Activated CD8-positive, alpha-beta memory T cell treated with anti-CD3 and anti-CD28 coated beads, Interleukin-2, amount 50 U/mL, for 24 hours (primary cell): ENCODE data around the gene RUBCNL.

Experiments used
- DNase-seq: peaks from one replicate; pipeline ENCODE4 v3.0.0-alpha.2; 2020; ENCODE audit errors: extremely low read depth

RUBCNL gene

GRCh38 chr13:46340631-46341111, 46.4 kb downstream of the RUBCNL start:
- no peak for DNase-seq

DNA sequence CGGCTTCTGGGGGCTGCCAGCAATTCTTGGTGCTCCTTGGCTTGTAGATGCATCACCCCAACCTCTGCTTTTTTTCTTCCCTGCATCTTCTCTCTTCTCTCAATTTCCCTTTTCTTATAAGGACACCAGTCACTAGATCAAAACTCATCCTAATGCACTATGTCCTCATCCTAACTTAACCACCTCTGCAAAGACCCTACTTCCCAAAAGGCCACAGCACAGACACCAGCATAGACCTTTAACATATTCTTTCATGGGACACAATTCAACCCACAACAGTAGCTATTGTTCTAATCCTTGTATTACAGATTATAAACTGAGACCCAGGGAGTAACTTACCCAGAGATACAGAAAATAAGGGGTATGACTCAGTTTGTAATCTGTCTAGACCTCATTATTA, 47.0 kb downstream of the RUBCNL start:
- no peak for DNase-seq

- no peak for DNase-seq
Measured at GRCh38 chr13:46339035-46339666, 47.9 kb downstream of the RUBCNL start.

DNA sequence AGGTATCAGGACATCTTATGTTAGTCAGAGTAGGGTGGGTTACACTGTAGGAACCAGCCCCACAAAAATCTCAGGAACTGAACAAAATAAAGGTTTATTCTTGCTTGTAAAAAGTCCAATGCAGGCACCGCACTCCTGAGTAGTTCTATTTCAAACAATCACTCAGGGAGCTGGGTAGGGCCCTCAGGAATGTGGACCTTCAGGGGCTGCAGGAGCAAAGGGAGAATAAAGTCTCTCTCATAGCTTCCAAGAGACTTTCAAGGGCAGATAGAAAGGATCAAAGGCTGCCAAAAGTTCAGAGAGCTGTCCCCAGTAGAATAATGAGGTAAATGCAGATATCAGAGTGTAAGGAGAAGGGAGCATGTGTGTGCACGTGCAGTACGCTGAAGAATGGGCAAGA, 49.4 kb downstream of the RUBCNL start:
- no peak for DNase-seq

DNA sequence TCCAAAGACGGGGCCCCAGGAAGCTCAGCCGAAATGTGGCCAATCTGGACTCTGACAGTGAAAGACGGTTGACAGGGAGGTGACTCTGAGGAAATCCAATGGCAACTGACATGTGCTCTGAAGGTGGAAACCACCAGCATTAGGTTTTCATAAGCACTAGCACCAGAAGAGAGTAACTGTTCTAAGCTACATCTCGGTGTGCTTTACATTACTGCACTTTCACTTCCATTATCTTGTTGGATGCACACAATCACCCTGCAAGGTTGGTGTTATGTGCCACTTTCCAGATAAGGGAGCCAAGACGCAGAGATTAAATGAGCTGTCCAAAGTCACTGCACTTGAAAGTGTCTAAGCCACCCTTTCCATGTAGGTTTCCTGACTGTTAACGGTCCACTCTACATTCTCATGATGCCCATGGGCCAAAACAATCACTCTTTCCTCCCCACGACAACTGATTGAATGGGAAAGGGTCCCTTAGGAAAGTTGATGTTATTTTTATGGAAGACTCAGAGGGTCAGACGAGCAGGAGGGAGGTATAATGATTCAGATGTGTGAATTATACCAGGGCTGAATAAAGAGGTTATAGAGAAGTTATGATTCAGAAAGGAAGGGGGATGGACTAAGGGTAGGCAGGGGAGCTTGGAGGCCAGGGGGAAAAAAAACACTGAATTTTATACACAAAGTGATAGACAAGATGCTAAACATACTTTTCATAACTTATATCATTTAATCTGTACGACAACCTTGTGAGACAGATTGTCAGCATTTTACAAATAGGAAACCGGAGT, 52.8 kb downstream of the RUBCNL start:
- no peak for DNase-seq

GRCh38 chr13:46332772-46333171, 54.3 kb downstream of the RUBCNL start:
- no peak for DNase-seq

- no peak for DNase-seq
Measured at GRCh38 chr13:46329624-46330023, 57.4 kb downstream of the RUBCNL start.

DNA sequence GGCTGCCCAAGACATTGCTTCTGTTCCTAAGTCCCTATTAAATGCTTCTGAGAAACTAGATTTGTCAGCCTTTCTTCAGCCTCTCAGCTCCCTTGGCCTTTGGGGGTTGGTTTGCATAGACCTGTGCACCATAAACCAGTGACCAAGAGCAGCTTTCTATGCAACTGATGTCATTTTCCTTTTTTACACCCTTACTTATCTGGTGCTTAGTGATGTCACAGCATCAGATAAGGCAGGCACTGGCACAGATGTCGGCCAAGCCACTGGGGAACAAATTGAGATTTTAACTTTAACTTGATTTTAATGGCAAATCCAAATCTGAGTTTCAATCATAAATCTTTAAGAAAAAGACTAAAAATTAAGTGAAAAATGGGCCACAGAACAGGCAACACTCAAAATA, 59.8 kb downstream of the RUBCNL start:
- DNase-seq, result no peak

- no peak for DNase-seq
Measured at GRCh38 chr13:46324976-46325375, 62.1 kb downstream of the RUBCNL start.

GRCh38 chr13:46321494-46322225, 65.4 kb downstream of the RUBCNL start:
- peak; percentile 37 for DNase-seq

- no peak for DNase-seq
Measured at GRCh38 chr13:46320821-46321220, 66.2 kb downstream of the RUBCNL start.

DNA sequence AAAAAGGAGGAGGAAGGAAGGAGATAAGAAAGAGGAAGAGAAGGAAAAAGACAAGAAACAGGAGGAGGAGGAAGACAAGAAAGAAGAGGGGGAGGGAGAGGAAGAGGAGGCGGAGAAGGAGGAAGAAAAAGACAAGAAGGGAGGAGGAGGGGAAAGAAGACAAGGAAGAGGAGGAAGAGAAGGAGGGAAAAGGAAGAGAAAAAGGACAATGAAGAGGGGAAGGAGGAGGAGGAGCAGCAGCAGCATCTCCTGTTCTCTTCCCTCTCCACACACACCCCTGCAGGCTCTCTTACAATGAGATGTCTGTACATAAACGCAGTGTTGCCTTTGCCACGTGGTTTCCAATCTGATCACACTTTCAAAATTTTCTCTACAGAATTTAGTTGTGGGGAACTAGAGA, 66.6 kb downstream of the RUBCNL start:
- no peak for DNase-seq

GRCh38 chr13:46318986-46319385, 68.1 kb downstream of the RUBCNL start:
- DNase-seq, result no peak

DNA sequence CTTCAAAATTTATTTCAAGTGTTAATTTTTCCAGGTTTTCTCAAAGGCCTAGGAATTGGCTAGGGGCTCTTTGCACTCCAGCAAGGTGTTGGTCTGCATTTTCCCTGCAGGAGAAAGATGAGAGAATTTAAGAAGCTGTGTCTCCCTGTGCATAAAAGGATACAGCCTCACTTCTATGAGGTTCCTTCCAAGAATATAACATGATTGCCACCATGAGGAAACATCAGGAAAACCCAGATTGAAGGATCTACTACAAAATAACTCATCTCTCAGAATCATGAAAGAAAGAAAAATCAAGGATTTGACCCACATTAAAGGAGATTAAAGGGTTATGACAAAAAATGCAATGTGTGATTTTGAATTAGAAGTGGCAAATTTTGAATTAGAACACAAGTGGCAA, 69.9 kb downstream of the RUBCNL start:
- DNase-seq, result no peak

DNA sequence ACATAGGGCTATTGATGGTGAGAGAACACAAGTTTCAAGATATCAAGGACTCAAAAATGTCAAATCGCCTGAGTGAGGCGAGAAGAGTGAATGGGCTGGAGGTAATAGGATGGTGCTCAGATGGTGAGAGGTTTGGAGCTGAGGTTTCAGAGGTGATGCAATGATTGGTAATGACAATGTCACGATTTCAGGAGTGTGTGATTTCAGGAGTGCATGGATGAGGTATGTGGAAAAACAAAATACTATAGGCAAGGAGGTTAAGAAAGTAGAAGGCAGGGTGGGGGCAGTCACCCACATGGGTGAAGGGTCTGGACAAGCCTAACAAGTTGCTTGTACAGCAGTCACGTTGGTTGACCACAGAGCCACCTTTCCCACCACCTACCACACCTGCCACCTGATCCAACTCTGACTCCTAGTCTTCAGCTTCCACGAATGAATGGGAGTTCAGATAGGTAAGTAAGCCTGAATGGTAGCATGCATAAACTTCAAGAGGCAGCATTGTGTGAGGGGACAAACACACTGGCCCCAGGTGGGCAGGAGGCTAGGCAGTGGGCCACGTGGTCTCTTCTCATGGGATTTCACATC, 71.5 kb downstream of the RUBCNL start:
- DNase-seq, result no peak

DNA sequence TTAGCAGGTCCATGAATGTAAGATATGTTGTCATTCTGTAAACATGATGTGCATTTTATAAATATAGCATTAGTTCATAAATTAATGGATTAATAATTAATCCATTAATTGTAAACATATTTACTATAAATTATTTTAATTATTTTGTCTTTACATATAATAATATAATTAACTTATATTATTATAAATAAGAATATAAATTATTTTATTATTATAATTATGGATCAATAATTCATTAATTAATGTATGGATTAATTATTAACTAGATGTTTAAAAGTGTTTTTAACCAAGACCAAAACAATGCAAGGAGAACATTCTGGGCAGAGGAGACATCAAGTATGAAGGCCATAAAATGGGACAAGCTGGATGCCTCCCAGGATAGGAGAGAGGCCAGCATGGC, 72.0 kb downstream of the RUBCNL start:
- no peak for DNase-seq

DNA sequence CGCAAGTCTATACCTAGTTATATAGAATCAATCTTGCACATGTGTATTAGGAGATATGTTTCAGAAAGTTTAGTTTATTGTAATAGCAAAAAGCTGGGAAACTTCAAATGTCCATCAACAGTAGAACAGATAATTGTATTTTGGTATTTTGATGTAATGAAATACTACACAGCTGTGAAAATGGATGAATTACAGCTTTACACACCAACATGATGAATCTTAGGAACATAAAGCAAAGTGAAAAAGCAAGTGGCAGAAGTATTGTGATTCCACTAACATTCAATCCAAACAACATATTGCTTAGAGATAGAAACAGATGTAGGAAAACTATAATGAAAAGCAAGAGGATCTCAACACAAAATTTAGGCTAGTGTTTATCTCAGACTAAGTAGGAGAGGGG, 72.5 kb downstream of the RUBCNL start:
- no peak for DNase-seq

DNA sequence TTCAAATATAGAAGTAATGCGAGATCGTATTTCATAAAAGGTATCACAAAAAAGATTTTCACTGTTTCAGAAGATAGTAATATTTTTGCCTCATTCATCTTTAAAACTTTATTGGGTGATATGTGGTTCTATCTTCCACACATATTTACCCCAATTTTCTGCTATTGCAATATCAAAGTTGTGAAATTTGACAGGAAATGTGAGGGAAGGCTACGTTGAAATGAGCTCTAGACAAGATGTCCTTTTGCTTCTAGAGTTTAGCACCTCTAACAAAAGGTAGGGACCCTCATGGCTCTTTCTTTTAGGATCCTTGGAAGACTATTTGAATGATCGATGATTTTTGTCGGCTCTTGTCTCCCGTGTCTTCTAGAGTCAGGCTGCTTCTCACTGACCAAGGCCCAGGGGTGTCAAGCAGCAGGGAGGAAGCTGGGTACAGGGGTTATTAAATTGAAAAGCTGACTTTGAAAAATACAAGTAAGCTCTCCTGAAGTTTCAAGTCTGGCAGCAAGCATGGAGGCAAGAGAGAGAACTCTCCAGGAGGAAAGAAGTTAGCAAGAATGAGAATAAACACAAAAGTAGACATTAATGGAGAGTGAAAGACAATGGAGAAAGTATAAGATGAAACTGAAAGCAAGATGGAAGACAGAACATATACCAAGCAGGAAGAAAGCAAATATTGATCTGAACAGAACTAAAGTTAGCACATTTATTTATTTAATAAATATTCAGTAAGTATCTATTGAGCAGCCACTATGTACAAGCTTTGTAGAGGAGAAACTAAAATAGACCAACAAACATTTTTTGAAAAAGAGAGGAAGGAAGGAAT, 73.4 kb downstream of the RUBCNL start:
- DNase-seq, result no peak

DNA sequence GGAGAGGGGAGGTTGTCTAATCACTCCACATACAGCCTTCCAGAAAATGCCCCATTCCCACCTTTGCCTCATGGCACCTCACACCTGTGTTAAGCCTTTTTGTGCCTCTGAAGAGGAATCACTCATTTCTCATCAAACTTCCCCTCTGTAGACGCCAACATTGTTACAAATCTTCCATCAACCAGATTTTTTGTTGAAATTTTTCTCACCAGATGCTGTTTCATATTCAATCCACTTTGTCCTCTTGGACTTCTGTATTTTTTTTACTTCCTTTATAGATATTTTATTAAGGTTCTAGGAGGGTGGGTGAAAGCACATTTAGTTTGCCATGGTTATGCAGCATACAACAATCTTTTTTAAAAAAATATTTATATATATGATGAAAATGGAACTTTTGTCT, 74.0 kb downstream of the RUBCNL start:
- no peak for DNase-seq

DNA sequence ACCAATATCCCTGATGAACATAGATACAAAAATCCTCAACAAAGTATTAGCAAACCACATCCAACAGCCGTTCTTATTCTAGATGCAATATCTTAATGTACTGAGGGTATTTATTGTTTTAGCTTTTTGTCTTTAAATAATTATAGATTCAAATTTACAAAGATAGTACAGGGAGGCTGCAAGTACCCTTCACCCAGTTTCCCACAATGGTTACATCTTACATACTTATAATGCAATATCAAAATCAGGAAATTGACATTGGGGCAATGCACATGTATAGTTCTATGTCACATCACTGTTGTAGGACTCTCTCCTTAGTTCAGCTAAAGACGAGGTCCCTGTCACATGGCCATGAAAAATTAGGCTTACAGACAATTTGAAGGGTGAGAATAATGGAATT, 75.8 kb downstream of the RUBCNL start:
- no peak for DNase-seq

DNA sequence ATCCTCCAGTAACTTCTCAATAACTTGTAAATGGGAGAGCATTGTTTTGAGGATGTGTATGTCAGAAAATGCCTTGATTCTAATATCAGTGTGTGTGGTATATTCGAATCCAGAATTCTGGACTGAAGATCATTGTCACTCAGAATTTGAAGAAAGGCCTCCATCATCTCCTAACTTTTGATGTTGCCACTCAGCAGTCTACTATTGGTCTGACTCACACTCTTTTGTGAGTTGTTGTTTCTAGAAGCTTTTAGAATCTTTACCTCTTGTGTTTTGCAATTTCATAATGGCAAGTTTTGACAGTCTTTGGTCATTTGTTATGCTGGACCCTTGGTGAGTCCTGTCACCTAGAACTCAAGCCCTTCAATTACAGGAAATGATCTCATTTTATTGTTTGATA, 77.0 kb downstream of the RUBCNL start:
- DNase-seq, result no peak

DNA sequence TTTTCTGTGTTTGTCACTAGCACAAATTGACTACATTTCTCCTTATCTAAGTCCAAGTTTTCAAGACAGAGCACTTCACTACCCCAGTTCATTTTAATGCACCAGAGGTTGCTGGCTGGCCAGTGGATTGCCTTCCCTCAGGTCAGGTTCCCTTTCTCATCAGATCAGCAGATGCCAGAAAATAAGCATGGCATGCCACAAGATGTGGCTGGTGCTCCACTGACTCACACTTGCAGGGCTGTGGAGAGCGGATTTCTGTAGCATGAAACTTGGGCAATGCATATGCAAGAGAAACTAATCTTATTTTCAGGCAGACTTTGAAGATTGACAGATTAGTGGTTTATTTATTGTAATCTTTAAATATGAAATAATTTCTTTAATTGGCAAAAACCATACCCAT, 79.5 kb downstream of the RUBCNL start:
- no peak for DNase-seq
